GM12878 (cell line): ENCODE data around the gene ACVR1B. TPM values are rescaled to one million over a fixed set of nuclear protein-coding genes. Genes with fewer than 3 reads are reported as not detected.

Source experiments
- ATAC-seq: fragments of 200-7000 bp; cut with Tn5 transposase; 3 replicates; pipeline ENCODE4 v1.9.1; 2020; ENCODE audit warnings: mild to moderate bottlenecking, moderate library complexity
- BruUV-seq: library from RNA; stranded (reverse); fragments of 400-500 nt; replicated peaks from 2 replicates; lab custom pipeline; 2021; lab: Mats Ljungman, UMichigan
- CTCF ChIA-PET: fragments of 300-600 bp; sonication (Branson Sonifier 250); formaldehyde crosslinking; extraction: SDS; loops from one replicate; lab custom pipeline; 2021; ENCODE audit warnings: inconsistent platforms; lab: Yijun Ruan, JAX
- POLR2A ChIA-PET: fragments of 350-600 bp; formaldehyde crosslinking; extraction: SDS; loops from one replicate; lab custom pipeline; 2021; ENCODE audit warnings: inconsistent platforms; lab: Charles Lee
- RAD21 ChIA-PET: fragments of 300-600 bp; sonication (Branson Sonifier 250); formaldehyde crosslinking; loops from one replicate; lab custom pipeline; 2023; ENCODE audit warnings: antibody characterized with exemption; ENCODE audit not compliant: unreplicated experiment; lab: Charles Lee
- SMC1A ChIA-PET: fragments of 300-600 bp; sonication (Branson Sonifier 250); formaldehyde crosslinking; loops from one replicate; lab custom pipeline; 2023; ENCODE audit not compliant: unreplicated experiment, uncharacterized antibody; lab: Charles Lee
- DNase-seq: peaks from one replicate; pipeline ENCODE4 v3.0.0-alpha.2; 2011; ENCODE audit warnings: low read depth, low spot score
- FAIRE-seq: peaks from 3 replicates; lab custom pipeline; 2011; peaks lifted over from hg19 to GRCh38; lab: Jason Lieb, UNC
- H2AFZ ChIP-seq: 2 replicates; pipeline ENCODE4 v1.6.0; 2011; ENCODE audit warnings: low read depth, low read length, control low read depth; ENCODE audit not compliant: control insufficient read depth
- H3K27ac ChIP-seq: 2 replicates; pipeline ENCODE4 v1.5.1; 2011; ENCODE audit warnings: control low read depth; ENCODE audit not compliant: control insufficient read depth, insufficient read depth
- H3K27me3 ChIP-seq, 2 experiments: replicated peaks in 1 of 2; 2 replicates each; pipeline versions ENCODE4 v1.6.0 to v1.6.1; 2011; ENCODE audit warnings: low read length in 1 of 2; ENCODE audit not compliant: control insufficient read depth in 2 of 2, insufficient read depth in 2 of 2
- H3K36me3 ChIP-seq, 2 experiments: 2 replicates each; pipeline ENCODE4 v1.5.1; 2011; ENCODE audit warnings: low read length in 1 of 2; ENCODE audit not compliant: control insufficient read depth in 2 of 2, insufficient read depth in 2 of 2
- H3K4me1 ChIP-seq: 2 replicates; pipeline ENCODE4 v1.6.1; 2011; ENCODE audit warnings: mild to moderate bottlenecking, low read length, moderate library complexity, mixed read lengths; ENCODE audit not compliant: control insufficient read depth, insufficient read depth
- H3K4me2 ChIP-seq: 2 replicates; pipeline ENCODE4 v1.6.0; 2011; ENCODE audit warnings: control low read depth; ENCODE audit not compliant: control insufficient read depth, insufficient read depth
- H3K4me3 ChIP-seq: fragments of 200-600 bp; sonication (generic); 2 replicates; pipeline ENCODE4 v1.5.1; 2016
- H3K79me2 ChIP-seq: 2 replicates; pipeline ENCODE4 v1.6.0; 2011; ENCODE audit warnings: low read length; ENCODE audit not compliant: control insufficient read depth, insufficient read depth
- H3K9ac ChIP-seq: 2 replicates; pipeline ENCODE4 v1.8.0; 2011; ENCODE audit warnings: low read length, control low read depth, mixed read lengths; ENCODE audit not compliant: control insufficient read depth, insufficient read depth
- H3K9me3 ChIP-seq: replicated peaks from 3 replicates; pipeline ENCODE4 v1.5.1; 2011; ENCODE audit warnings: mild to moderate bottlenecking, low read length; ENCODE audit not compliant: control insufficient read depth, insufficient read depth
- H4K20me1 ChIP-seq: 2 replicates; pipeline ENCODE4 v1.6.0; 2011; ENCODE audit not compliant: control insufficient read depth, insufficient read depth
- CBFB ChIP-seq: IDR thresholded peaks from 2 replicates; pipeline ENCODE4 v1.6.1; 2016; ENCODE audit warnings: antibody characterized with exemption, low read depth
- EP300 ChIP-seq, 2 experiments: fragments of 150-350 bp in 1 of 2; IDR thresholded peaks; 2 replicates each; pipeline ENCODE4 v1.6.1; 2011 to 2012; ENCODE audit warnings: low read depth in 2 of 2, low read length in 2 of 2, borderline replicate concordance in 1 of 2, improper control_type of control experiment in 1 of 2, inconsistent platforms in 1 of 2; ENCODE audit not compliant: control insufficient read depth in 1 of 2
- IKZF1 ChIP-seq: fragments of 450-650 bp; conservative IDR thresholded peaks from 2 replicates; pipeline ENCODE4 v1.6.1; 2017; ENCODE audit warnings: antibody characterized with exemption, mild to moderate bottlenecking
- IRF4 ChIP-seq: IDR thresholded peaks from 2 replicates; pipeline ENCODE4 v1.6.1; 2011; ENCODE audit warnings: low read depth, low read length
- JUNB ChIP-seq: IDR thresholded peaks from 2 replicates; pipeline ENCODE4 v1.6.1; 2016; ENCODE audit warnings: antibody characterized with exemption, mild to moderate bottlenecking
- NFXL1 ChIP-seq: fragments of 450-650 bp; IDR thresholded peaks from 2 replicates; pipeline ENCODE4 v1.6.1; 2017; ENCODE audit warnings: antibody characterized with exemption, mild to moderate bottlenecking, borderline replicate concordance
- NR2F1 ChIP-seq: fragments of 450-650 bp; conservative IDR thresholded peaks from 2 replicates; pipeline ENCODE4 v1.6.1; 2017; ENCODE audit warnings: mild to moderate bottlenecking
- POLR2A ChIP-seq: IDR thresholded peaks from 2 replicates; pipeline ENCODE4 v1.6.1; 2011; ENCODE audit warnings: low read depth, mild to moderate bottlenecking, low read length
- RB1 ChIP-seq: fragments of 450-650 bp; formaldehyde crosslinking; IDR thresholded peaks from 2 replicates; pipeline ENCODE4 v1.6.1; 2017; ENCODE audit warnings: mild to moderate bottlenecking, borderline replicate concordance
- SMAD5 ChIP-seq: IDR thresholded peaks from 2 replicates; pipeline ENCODE4 v1.6.1; 2016; ENCODE audit warnings: antibody characterized with exemption, low read depth
- SPI1 ChIP-seq: IDR thresholded peaks from 2 replicates; pipeline ENCODE4 v1.6.1; 2011; ENCODE audit warnings: low read depth, mild to moderate bottlenecking, low read length, moderate library complexity, borderline replicate concordance; ENCODE audit not compliant: insufficient read depth
- TAF1 ChIP-seq: IDR thresholded peaks from 2 replicates; pipeline ENCODE4 v1.6.1; 2011; ENCODE audit warnings: mild to moderate bottlenecking, low read depth, low read length, borderline replicate concordance
- TCF3 ChIP-seq: IDR thresholded peaks from 2 replicates; pipeline ENCODE4 v1.6.1; 2012; ENCODE audit warnings: low read depth, mild to moderate bottlenecking, low read length, borderline replicate concordance; ENCODE audit not compliant: insufficient read depth
- YY1 ChIP-seq: IDR thresholded peaks from 2 replicates; pipeline ENCODE4 v1.6.1; 2011; ENCODE audit warnings: low read depth, mild to moderate bottlenecking, low read length
- ZNF207 ChIP-seq: fragments of 450-650 bp; IDR thresholded peaks from 2 replicates; pipeline ENCODE4 v1.6.1; 2014; ENCODE audit warnings: antibody characterized with exemption, mild to moderate bottlenecking, borderline replicate concordance
- WGBS: methylation state at CpG from one replicate; pipeline ENCODE4 v1.1.6; 2016; ENCODE audit warnings: low lambda C conversion rate; ENCODE audit not compliant: insufficient replicate concordance, insufficient coverage; ENCODE audit errors: missing lambda C conversion rate; 5-methylcytosine and 5-hydroxymethylcytosine counted together
- in situ Hi-C: fragments of 300-500 bp; cut with MboI; formaldehyde crosslinking; loops from 9 replicates; pipeline ENCODE4 v1.14.3; 2018; ENCODE audit warnings: mixed read lengths
- intact Hi-C: fragments of 100-400 bp; cut with micrococcal nuclease; formaldehyde crosslinking; loops from one replicate; pipeline ENCODE4 v1.14.2; 2022; ENCODE audit not compliant: unreplicated experiment
- polyA plus RNA-seq, 11 experiments: library from polyadenylated mRNA; depleted of rRNA in 4 of 11; unstranded in 6 of 11; stranded (reverse) in 5 of 11; fragments of >200 nt; fragmentation: Nextera tagmentation in 4 of 11; fragmentation: Illumina TruSeq in 1 of 11; extraction: Ambion mirVana in 4 of 11; extraction: Trizol in 1 of 11; gene quantifications; 1 replicate in 1 of 11; 2 replicates in 10 of 11; pipeline versions ENCODE4 v1.2.1 to v1.2.3, GENCODE V29; 2011 to 2016; ENCODE audit warnings: inconsistent platforms in 2 of 11, missing spikeins in 2 of 11, low read depth in 1 of 11
- total RNA-seq, 4 experiments: library from RNA; depleted of rRNA in 3 of 4; stranded (reverse); fragments of >200 nt in 3 of 4; fragmentation: Illumina TruSeq in 1 of 4; extraction: Trizol in 1 of 4; gene quantifications; 2 replicates each; pipeline versions ENCODE4 v1.2.1 to v1.2.3, GENCODE V29; 2013 to 2021
- TF ChIP-seq, protein P1 (sequence below): IDR thresholded peaks from 2 replicates; pipeline ENCODE4 v1.6.1; 2012; ENCODE audit warnings: improper control_type of control experiment, low read depth, low read length; ENCODE audit not compliant: insufficient replicate concordance

Gene ACVR1B
- total and polyA plus RNA-seq, 10 of the 15 experiments (the other 5 are each of a cell fraction or from before 2014, with no cell fraction given) = 0.02 to 0.69 (median 0.16) TPM; not detected in 2

DNA sequence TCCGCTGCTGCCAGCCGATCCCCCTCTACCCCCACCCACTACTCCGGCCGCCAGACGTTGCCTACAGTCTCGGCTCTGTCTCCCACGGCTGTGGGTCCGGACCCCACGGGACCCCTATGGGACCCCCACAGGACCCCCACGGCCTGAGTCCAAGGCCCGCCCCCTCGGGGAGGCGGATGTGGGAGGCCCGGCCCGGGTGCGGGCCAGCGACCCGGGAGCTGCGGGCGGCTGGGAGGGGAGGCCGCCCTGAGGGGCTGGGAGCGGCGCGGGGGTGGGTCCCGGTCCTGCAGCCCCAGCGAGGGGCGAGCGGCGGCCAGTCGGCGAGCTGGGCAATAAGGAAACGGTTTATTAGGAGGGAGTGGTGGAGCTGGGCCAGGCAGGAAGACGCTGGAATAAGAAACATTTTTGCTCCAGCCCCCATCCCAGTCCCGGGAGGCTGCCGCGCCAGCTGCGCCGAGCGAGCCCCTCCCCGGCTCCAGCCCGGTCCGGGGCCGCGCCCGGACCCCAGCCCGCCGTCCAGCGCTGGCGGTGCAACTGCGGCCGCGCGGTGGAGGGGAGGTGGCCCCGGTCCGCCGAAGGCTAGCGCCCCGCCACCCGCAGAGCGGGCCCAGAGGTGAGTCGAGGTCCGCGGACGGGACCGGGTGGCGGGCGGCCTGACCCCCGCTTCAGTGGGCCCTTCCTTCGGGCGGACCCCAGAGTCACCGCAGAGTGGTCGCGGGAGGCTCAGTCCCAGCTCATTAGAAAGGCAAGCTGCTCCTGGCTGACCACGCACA lies 44.2 kb upstream of the ACVR1B start, which contains the start of gene ACVRL1 (continued):
- TF ChIP-seq, protein P1, sequence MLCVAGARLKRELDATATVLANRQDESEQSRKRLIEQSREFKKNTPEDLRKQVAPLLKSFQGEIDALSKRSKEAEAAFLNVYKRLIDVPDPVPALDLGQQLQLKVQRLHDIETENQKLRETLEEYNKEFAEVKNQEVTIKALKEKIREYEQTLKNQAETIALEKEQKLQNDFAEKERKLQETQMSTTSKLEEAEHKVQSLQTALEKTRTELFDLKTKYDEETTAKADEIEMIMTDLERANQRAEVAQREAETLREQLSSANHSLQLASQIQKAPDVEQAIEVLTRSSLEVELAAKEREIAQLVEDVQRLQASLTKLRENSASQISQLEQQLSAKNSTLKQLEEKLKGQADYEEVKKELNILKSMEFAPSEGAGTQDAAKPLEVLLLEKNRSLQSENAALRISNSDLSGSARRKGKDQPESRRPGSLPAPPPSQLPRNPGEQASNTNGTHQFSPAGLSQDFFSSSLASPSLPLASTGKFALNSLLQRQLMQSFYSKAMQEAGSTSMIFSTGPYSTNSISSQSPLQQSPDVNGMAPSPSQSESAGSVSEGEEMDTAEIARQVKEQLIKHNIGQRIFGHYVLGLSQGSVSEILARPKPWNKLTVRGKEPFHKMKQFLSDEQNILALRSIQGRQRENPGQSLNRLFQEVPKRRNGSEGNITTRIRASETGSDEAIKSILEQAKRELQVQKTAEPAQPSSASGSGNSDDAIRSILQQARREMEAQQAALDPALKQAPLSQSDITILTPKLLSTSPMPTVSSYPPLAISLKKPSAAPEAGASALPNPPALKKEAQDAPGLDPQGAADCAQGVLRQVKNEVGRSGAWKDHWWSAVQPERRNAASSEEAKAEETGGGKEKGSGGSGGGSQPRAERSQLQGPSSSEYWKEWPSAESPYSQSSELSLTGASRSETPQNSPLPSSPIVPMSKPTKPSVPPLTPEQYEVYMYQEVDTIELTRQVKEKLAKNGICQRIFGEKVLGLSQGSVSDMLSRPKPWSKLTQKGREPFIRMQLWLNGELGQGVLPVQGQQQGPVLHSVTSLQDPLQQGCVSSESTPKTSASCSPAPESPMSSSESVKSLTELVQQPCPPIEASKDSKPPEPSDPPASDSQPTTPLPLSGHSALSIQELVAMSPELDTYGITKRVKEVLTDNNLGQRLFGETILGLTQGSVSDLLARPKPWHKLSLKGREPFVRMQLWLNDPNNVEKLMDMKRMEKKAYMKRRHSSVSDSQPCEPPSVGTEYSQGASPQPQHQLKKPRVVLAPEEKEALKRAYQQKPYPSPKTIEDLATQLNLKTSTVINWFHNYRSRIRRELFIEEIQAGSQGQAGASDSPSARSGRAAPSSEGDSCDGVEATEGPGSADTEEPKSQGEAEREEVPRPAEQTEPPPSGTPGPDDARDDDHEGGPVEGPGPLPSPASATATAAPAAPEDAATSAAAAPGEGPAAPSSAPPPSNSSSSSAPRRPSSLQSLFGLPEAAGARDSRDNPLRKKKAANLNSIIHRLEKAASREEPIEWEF = no peak
- no peak for TF ChIP-seq NR2F1

DNA sequence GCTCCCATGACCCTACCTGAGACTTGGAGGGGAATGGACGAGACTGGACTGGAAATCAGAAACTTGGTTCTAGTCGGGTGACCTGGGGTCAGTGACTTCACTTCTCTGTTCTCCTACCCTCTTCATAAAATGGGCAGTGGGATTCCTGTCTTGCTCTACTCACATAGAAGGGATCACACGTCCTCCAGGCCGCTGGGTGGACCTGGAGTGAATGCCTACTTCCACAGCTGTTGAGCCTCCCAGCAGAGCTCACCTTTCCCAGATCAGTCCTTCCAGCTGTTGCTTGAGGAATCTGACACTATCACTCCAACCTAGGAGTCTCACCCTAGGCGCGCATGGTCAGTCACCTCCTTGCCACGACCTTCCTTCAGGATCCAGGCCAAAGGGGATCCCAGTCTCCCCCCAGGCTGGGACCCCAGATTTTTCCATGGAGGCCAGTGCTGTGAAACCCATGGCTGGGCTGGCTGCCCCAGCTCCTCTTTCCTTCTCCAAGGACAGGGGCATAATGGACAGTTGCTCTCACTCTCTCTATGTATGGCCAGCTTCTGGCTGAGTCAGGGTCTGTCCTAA lies 43.6 kb upstream of the ACVR1B start:
- H3K79me2 ChIP-seq = no peaks in the 10 kb centered on the region
- no peak for TF ChIP-seq YY1
- no peak for TF ChIP-seq SPI1
- TF ChIP-seq POLR2A = no peak
- no peak for TF ChIP-seq NFXL1
- TF ChIP-seq RB1 = no peak
- no peak for TF ChIP-seq SMAD5
- TF ChIP-seq TCF3 = no peak
- no peak for TF ChIP-seq IRF4
- no peak for TF ChIP-seq ZNF207
- TF ChIP-seq JUNB = no peak
- TF ChIP-seq TAF1 = no peak
- no peak for TF ChIP-seq IKZF1
- TF ChIP-seq EP300 (IDR thresholded peaks at IDR 0.05; ENCODE audit: borderline replicate concordance in 1 of 2, control insufficient read depth in 1 of 2, low read depth in 2 of 2, low read length in 2 of 2) = no peak
- no peak for TF ChIP-seq CBFB
- no peaks in the 10 kb centered on the region for H4K20me1 ChIP-seq
- 32% methylated on average over 7 of the region's 7 CpGs for WGBS
- SMC1A ChIA-PET = no interaction called here
- no peak overlapping the region for H3K4me2 ChIP-seq
- CTCF ChIA-PET = no interaction called here
- POLR2A ChIA-PET = no interaction called here
- BruUV-seq = no TSS peak
- H3K9ac ChIP-seq = no peak overlapping the region
- DNase-seq = no peak
- intact Hi-C loops = no loop called here
- FAIRE-seq = no peak
- in situ Hi-C loops = no loop called here
- peaks cover 14% of the 10 kb centered on the region for H3K4me1 ChIP-seq
- H3K4me3 ChIP-seq = no peak overlapping the region
- peaks cover 12 to 14% of the 10 kb centered on the region in 2 experiments for H3K27me3 ChIP-seq
- no peaks in the 10 kb centered on the region for H3K36me3 ChIP-seq
- no peak overlapping the region for H3K27ac ChIP-seq
- no peaks in the 10 kb centered on the region for H3K9me3 ChIP-seq
- RAD21 ChIA-PET = no interaction called here
- H2AFZ ChIP-seq = no peak overlapping the region
- no peak for ATAC-seq
